GM12878 (cell line): Measurements from ENCODE around the gene COPS8. TPM values are rescaled to one million over a fixed set of nuclear protein-coding genes. Genes with fewer than 3 reads are reported as not detected.

Experiments
- ATAC-seq: fragments of 200-7000 bp; cut with Tn5 transposase; 3 replicates; pipeline ENCODE4 v1.9.1; 2020; ENCODE audit warnings: mild to moderate bottlenecking, moderate library complexity
- BruUV-seq: library from RNA; stranded (reverse); fragments of 400-500 nt; replicated peaks from 2 replicates; lab custom pipeline; 2021; lab: Mats Ljungman, UMichigan
- CTCF ChIA-PET: fragments of 300-600 bp; sonication (Branson Sonifier 250); formaldehyde crosslinking; extraction: SDS; loops from one replicate; lab custom pipeline; 2021; ENCODE audit warnings: inconsistent platforms; lab: Yijun Ruan, JAX
- POLR2A ChIA-PET: fragments of 350-600 bp; formaldehyde crosslinking; extraction: SDS; loops from one replicate; lab custom pipeline; 2021; ENCODE audit warnings: inconsistent platforms; lab: Charles Lee
- RAD21 ChIA-PET: fragments of 300-600 bp; sonication (Branson Sonifier 250); formaldehyde crosslinking; loops from one replicate; lab custom pipeline; 2023; ENCODE audit warnings: antibody characterized with exemption; ENCODE audit not compliant: unreplicated experiment; lab: Charles Lee
- SMC1A ChIA-PET: fragments of 300-600 bp; sonication (Branson Sonifier 250); formaldehyde crosslinking; loops from one replicate; lab custom pipeline; 2023; ENCODE audit not compliant: unreplicated experiment, uncharacterized antibody; lab: Charles Lee
- DNase-seq: peaks from one replicate; pipeline ENCODE4 v3.0.0-alpha.2; 2011; ENCODE audit warnings: low read depth, low spot score
- FAIRE-seq: peaks from 3 replicates; lab custom pipeline; 2011; peaks lifted over from hg19 to GRCh38; lab: Jason Lieb, UNC
- H2AFZ ChIP-seq: 2 replicates; pipeline ENCODE4 v1.6.0; 2011; ENCODE audit warnings: low read depth, low read length, control low read depth; ENCODE audit not compliant: control insufficient read depth
- H3K27ac ChIP-seq: 2 replicates; pipeline ENCODE4 v1.5.1; 2011; ENCODE audit warnings: control low read depth; ENCODE audit not compliant: control insufficient read depth, insufficient read depth
- H3K27me3 ChIP-seq, 2 experiments: replicated peaks in 1 of 2; 2 replicates each; pipeline versions ENCODE4 v1.6.0 to v1.6.1; 2011; ENCODE audit warnings: low read length in 1 of 2; ENCODE audit not compliant: control insufficient read depth in 2 of 2, insufficient read depth in 2 of 2
- H3K36me3 ChIP-seq, 2 experiments: 2 replicates each; pipeline ENCODE4 v1.5.1; 2011; ENCODE audit warnings: low read length in 1 of 2; ENCODE audit not compliant: control insufficient read depth in 2 of 2, insufficient read depth in 2 of 2
- H3K4me1 ChIP-seq: 2 replicates; pipeline ENCODE4 v1.6.1; 2011; ENCODE audit warnings: mild to moderate bottlenecking, low read length, moderate library complexity, mixed read lengths; ENCODE audit not compliant: control insufficient read depth, insufficient read depth
- H3K4me2 ChIP-seq: 2 replicates; pipeline ENCODE4 v1.6.0; 2011; ENCODE audit warnings: control low read depth; ENCODE audit not compliant: control insufficient read depth, insufficient read depth
- H3K4me3 ChIP-seq: fragments of 200-600 bp; sonication (generic); 2 replicates; pipeline ENCODE4 v1.5.1; 2016
- H3K79me2 ChIP-seq: 2 replicates; pipeline ENCODE4 v1.6.0; 2011; ENCODE audit warnings: low read length; ENCODE audit not compliant: control insufficient read depth, insufficient read depth
- H3K9ac ChIP-seq: 2 replicates; pipeline ENCODE4 v1.8.0; 2011; ENCODE audit warnings: low read length, control low read depth, mixed read lengths; ENCODE audit not compliant: control insufficient read depth, insufficient read depth
- H3K9me3 ChIP-seq: replicated peaks from 3 replicates; pipeline ENCODE4 v1.5.1; 2011; ENCODE audit warnings: mild to moderate bottlenecking, low read length; ENCODE audit not compliant: control insufficient read depth, insufficient read depth
- H4K20me1 ChIP-seq: 2 replicates; pipeline ENCODE4 v1.6.0; 2011; ENCODE audit not compliant: control insufficient read depth, insufficient read depth
- CHD4 ChIP-seq: fragments of 200-600 bp; sonication (generic); IDR thresholded peaks from 2 replicates; pipeline ENCODE4 v1.6.1; 2016; ENCODE audit warnings: mild to moderate bottlenecking
- ELK1 ChIP-seq: IDR thresholded peaks from 2 replicates; pipeline ENCODE4 v1.6.1; 2012; ENCODE audit warnings: low read depth, low read length, improper control_type of control experiment
- HDGF ChIP-seq: fragments of 450-650 bp; IDR thresholded peaks from 2 replicates; pipeline ENCODE4 v1.6.1; 2016; ENCODE audit warnings: antibody characterized with exemption
- KAT2A ChIP-seq: conservative IDR thresholded peaks from 2 replicates; pipeline ENCODE4 v1.6.1; 2011; ENCODE audit warnings: low read depth, low read length; ENCODE audit not compliant: control insufficient read depth
- NFYA ChIP-seq: IDR thresholded peaks from 2 replicates; pipeline ENCODE4 v1.6.1; 2011; ENCODE audit warnings: low read depth, mild to moderate bottlenecking, low read length, improper control_type of control experiment, borderline replicate concordance
- PAX8 ChIP-seq: fragments of 450-650 bp; IDR thresholded peaks from 2 replicates; pipeline ENCODE4 v1.6.1; 2017; ENCODE audit warnings: mild to moderate bottlenecking, moderate library complexity
- RUNX3 ChIP-seq: IDR thresholded peaks from 2 replicates; pipeline ENCODE4 v1.6.1; 2012; ENCODE audit warnings: low read length, inconsistent platforms
- SREBF2 ChIP-seq: IDR thresholded peaks from 2 replicates; pipeline ENCODE4 v1.6.1; 2012; ENCODE audit warnings: mild to moderate bottlenecking, low read length
- WRNIP1 ChIP-seq: IDR thresholded peaks from 2 replicates; pipeline ENCODE4 v1.6.1; 2011; ENCODE audit warnings: low read depth, low read length, improper control_type of control experiment, borderline replicate concordance
- ZNF622 ChIP-seq: fragments of 450-650 bp; IDR thresholded peaks from 2 replicates; pipeline ENCODE4 v1.6.1; 2017; ENCODE audit warnings: mild to moderate bottlenecking, inconsistent platforms
- WGBS: methylation state at CpG from one replicate; pipeline ENCODE4 v1.1.6; 2016; ENCODE audit warnings: low lambda C conversion rate; ENCODE audit not compliant: insufficient replicate concordance, insufficient coverage; ENCODE audit errors: missing lambda C conversion rate; 5-methylcytosine and 5-hydroxymethylcytosine counted together
- in situ Hi-C: fragments of 300-500 bp; cut with MboI; formaldehyde crosslinking; loops from 9 replicates; pipeline ENCODE4 v1.14.3; 2018; ENCODE audit warnings: mixed read lengths
- intact Hi-C: fragments of 100-400 bp; cut with micrococcal nuclease; formaldehyde crosslinking; loops from one replicate; pipeline ENCODE4 v1.14.2; 2022; ENCODE audit not compliant: unreplicated experiment
- polyA plus RNA-seq, 11 experiments: library from polyadenylated mRNA; depleted of rRNA in 4 of 11; unstranded in 6 of 11; stranded (reverse) in 5 of 11; fragments of >200 nt; fragmentation: Nextera tagmentation in 4 of 11; fragmentation: Illumina TruSeq in 1 of 11; extraction: Ambion mirVana in 4 of 11; extraction: Trizol in 1 of 11; gene quantifications; 1 replicate in 1 of 11; 2 replicates in 10 of 11; pipeline versions ENCODE4 v1.2.1 to v1.2.3, GENCODE V29; 2011 to 2016; ENCODE audit warnings: inconsistent platforms in 2 of 11, missing spikeins in 2 of 11, low read depth in 1 of 11
- total RNA-seq, 4 experiments: library from RNA; depleted of rRNA in 3 of 4; stranded (reverse); fragments of >200 nt in 3 of 4; fragmentation: Illumina TruSeq in 1 of 4; extraction: Trizol in 1 of 4; gene quantifications; 2 replicates each; pipeline versions ENCODE4 v1.2.1 to v1.2.3, GENCODE V29; 2013 to 2021
- TF ChIP-seq, protein P1 (sequence below): fragments of 450-650 bp; IDR thresholded peaks from 2 replicates; pipeline ENCODE4 v1.6.1; 2014; ENCODE audit warnings: mild to moderate bottlenecking
- TF ChIP-seq, protein P2 (sequence below), 3 experiments: IDR thresholded peaks in 2 of 3; conservative IDR thresholded peaks in 1 of 3; 2 replicates each; pipeline ENCODE4 v1.5.1; 2011; ENCODE audit warnings: low read depth in 3 of 3, low read length in 3 of 3, mild to moderate bottlenecking in 3 of 3, control low read depth in 2 of 3, moderate library complexity in 2 of 3, inconsistent platforms in 1 of 3, mixed read lengths in 1 of 3; ENCODE audit not compliant: control insufficient read depth in 2 of 3, insufficient read depth in 1 of 3; ENCODE audit errors: extremely low read depth in 1 of 3

COPS8 gene
- total and polyA plus RNA-seq, 10 of the 15 experiments (the other 5 are each of a cell fraction or from before 2014, with no cell fraction given): 44.0 to 134 (median 107) TPM

- ChIA-PET RAD21 (no interaction called here), CTCF (no interaction called here), POLR2A (interaction anchor here (0.7 kb wide), 2 partner anchors 512 to 539 kb away, joined by 3 read pairs; no protein-coding TSS in a partner anchor), SMC1A (no interaction called here)
- no peak for TF ChIP-seq RUNX3
- no peak for TF ChIP-seq KAT2A
- no peak for TF ChIP-seq NFYA
- TF ChIP-seq ZNF622: no peak
- TF ChIP-seq, protein P1, sequence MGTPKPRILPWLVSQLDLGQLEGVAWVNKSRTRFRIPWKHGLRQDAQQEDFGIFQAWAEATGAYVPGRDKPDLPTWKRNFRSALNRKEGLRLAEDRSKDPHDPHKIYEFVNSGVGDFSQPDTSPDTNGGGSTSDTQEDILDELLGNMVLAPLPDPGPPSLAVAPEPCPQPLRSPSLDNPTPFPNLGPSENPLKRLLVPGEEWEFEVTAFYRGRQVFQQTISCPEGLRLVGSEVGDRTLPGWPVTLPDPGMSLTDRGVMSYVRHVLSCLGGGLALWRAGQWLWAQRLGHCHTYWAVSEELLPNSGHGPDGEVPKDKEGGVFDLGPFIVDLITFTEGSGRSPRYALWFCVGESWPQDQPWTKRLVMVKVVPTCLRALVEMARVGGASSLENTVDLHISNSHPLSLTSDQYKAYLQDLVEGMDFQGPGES: no peak
- no peak for TF ChIP-seq PAX8
- TF ChIP-seq, protein P2, sequence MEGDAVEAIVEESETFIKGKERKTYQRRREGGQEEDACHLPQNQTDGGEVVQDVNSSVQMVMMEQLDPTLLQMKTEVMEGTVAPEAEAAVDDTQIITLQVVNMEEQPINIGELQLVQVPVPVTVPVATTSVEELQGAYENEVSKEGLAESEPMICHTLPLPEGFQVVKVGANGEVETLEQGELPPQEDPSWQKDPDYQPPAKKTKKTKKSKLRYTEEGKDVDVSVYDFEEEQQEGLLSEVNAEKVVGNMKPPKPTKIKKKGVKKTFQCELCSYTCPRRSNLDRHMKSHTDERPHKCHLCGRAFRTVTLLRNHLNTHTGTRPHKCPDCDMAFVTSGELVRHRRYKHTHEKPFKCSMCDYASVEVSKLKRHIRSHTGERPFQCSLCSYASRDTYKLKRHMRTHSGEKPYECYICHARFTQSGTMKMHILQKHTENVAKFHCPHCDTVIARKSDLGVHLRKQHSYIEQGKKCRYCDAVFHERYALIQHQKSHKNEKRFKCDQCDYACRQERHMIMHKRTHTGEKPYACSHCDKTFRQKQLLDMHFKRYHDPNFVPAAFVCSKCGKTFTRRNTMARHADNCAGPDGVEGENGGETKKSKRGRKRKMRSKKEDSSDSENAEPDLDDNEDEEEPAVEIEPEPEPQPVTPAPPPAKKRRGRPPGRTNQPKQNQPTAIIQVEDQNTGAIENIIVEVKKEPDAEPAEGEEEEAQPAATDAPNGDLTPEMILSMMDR (IDR thresholded peaks at IDR 0.05 in 2 of 3, conservative IDR thresholded peaks at IDR 0.05 in 1 of 3; ENCODE audit: control insufficient read depth in 2 of 3, extremely low read depth in 1 of 3, insufficient read depth in 1 of 3, low read depth in 3 of 3, low read length in 3 of 3): no peak
- no peak for TF ChIP-seq ELK1
- TF ChIP-seq SREBF2: no peak
- TF ChIP-seq CHD4: no peak
- TF ChIP-seq HDGF: no peak
- TF ChIP-seq WRNIP1: no peak
- Histone ChIP-seq H2AFZ (no peak overlapping the region), H3K4me1 (peaks cover 38% of the 10 kb centered on the region), H3K27ac (no peak overlapping the region), H3K4me3 (no peak overlapping the region), H3K36me3 (no peaks in the 10 kb centered on the region), H3K9me3 (no peaks in the 10 kb centered on the region), H3K4me2 (no peak overlapping the region), H3K9ac (no peak overlapping the region), H3K27me3 (peaks cover 0 to 2% of the 10 kb centered on the region in 2 experiments; a peak in 3 of 4 replicates), H4K20me1 (no peaks in the 10 kb centered on the region), H3K79me2 (no peaks in the 10 kb centered on the region)
- intact Hi-C loops (loop anchor here (10.0 kb wide), 1 partner anchor 162 kb away; no protein-coding TSS in a partner anchor), in situ Hi-C loops (no loop called here)
- ATAC-seq (no peak), DNase-seq (no peak), FAIRE-seq (no peak)
- 97% methylated on average over 5 of the region's 5 CpGs for WGBS
- no TSS peak for BruUV-seq
Observed at GRCh38 chr2:237057107-237057506, 28.6 kb upstream of the COPS8 start.
